H54 (cell line): ENCODE data around the gene CDH15.
"Not testable (repeated sequence)": the region's sequence is repeated elsewhere in the genome, so short reads cannot be mapped to it uniquely, and the experiment has no call there.

ENCODE experiments used
- DNase-seq: peaks from one replicate; pipeline ENCODE4 v3.0.0; 2011; ENCODE audit warnings: low spot score, mixed read lengths; ENCODE audit not compliant: insufficient read length
- FAIRE-seq: peaks from 3 replicates; lab custom pipeline; 2011; peaks lifted over from hg19 to GRCh38; lab: Jason Lieb, UNC
- POLR2A ChIP-seq: IDR thresholded peaks from 2 replicates; pipeline ENCODE4 v1.6.1; 2011; ENCODE audit warnings: low read depth, mild to moderate bottlenecking, low read length

Gene CDH15

DNA sequence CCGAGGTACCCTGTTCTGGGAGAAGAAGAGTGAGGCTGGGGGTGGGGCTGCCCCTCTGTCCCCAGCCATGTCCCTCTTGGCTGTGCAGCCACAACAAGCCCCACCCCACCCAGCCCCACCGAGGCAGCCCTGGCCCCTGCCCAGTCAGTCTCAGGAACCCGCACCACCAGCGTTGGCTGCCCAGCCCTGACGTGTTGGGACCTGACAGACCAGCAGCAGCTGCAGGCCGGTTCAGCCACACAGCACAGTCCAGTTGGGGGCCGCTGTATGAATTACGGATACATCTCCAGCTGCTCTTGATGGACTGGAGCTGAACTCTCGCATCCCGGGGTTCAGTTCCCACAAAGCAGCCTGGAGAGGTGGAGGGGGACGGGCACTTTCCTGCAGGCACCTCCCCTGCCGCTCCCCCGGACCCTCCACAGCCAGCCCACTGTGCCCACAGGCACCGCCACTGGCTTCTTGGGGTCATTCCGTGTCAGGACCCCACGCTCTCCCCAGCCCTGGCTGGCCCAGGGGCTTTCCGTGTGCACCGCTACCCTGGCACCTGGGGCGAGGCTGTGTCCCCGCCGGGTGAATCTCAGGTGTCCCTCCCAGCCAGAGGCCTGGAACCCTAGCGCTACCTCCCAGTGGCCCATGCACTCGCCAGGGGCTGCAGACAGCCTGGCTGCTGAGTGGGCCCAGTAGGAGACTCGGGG lies 7.1 kb downstream of the CDH15 start:
- FAIRE-seq = no peak
- DNase-seq = no peak
- no peak for TF ChIP-seq POLR2A

DNA sequence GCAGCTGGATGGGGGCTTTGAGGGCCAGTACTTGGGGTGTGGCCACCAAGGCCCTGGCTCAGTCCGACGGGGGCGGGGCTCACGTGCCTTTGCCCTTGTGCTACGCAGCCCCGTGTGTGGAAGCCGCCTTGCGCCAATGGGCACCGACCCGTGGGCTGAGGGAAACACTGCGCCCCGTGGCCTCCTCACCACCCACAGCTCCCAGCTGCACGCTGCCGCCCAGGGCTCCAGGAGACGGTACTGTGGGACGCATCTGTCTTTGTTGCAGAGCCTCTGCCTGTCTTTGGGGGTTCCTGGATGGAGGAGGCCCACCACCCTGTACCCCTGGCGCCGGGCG lies 7.6 kb downstream of the CDH15 start:
- FAIRE-seq = no peak
- TF ChIP-seq POLR2A = no peak
- no peak for DNase-seq

DNA sequence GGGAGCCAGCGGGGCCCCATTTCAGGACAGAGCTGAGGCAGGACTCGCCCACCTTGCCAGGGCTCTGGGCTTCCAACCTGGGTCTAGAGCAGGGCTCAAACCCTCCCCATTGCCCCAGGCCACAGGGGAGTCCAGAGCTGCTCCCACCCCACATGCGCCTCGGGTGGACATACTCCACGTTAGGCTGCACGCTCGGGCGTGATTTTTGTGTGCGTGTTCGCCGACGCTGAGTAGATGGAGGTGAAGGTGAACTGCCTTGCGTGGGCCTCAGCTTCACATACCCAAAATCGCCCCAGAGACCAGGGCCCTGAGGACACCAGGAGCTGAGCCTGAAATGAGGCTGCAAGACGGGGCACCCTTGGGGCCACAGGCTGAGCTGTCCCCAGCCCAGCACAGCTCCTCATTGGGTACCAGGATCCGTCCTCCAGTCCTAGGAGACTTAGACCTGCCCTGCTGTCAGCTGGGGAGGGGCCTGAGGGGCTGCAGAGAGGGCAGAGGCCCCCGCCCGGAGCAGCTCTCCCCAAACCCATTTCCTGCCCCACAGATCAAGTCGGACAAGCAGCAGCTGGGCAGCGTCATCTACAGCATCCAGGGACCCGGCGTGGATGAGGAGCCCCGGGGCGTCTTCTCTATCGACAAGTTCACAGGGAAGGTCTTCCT lies 8.2 kb downstream of the CDH15 start:
- FAIRE-seq = no peak
- TF ChIP-seq POLR2A = no peak
- no peak for DNase-seq

DNA sequence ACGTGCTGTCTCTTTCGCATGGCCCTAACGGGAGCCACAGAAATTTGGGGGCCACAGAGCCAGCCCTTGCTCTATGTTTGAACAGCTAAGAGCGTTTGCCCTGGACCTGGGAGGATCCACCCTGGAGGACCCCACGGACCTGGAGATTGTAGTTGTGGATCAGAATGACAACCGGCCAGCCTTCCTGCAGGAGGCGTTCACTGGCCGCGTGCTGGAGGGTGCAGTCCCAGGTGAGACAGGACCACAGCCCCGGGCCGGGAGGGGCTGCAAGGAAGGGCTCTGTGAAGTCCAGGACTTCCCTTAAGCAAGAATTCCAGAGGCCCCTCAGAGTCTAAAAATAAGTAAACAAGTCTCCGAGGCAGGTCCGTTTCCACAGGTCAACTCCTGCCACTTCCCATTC lies 11.9 kb downstream of the CDH15 start:
- FAIRE-seq (no peak), DNase-seq (no peak)
- no peak for TF ChIP-seq POLR2A

DNA sequence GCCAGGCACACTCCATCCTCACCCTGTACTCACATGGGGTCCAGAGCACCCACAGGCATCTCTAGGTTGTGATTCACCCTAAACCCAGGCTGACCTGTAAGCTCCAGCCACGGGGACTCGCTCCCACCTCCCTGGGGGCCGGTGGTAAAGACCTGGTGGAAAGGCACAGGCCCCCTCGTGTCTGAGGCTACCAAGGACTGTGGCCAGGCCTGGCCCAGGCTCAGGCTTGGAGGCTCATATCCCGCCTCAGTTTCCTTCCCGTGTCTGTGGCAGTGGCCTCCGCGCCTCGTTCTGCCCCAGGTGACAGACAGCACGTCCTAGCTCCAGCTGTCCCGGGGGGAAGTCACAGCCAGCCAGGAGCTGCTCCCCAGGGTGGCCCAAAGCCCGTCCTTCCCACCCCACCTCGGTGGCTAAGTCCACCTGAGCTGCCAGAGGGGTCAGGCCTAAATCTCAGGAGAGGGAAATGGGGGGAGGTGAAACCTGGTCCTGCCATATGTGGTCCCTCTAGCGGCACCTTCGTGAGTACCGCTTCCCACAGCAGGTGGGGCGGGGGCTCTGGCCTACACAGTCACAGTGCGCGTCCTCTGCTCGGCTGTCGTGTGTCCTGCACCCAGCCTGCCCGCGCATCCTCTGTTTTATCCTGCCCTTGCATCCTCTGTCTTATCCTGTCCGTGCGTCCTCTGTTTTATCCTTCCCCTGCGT lies 12.6 kb downstream of the CDH15 start:
- no peak for TF ChIP-seq POLR2A
- DNase-seq = no peak
- FAIRE-seq = no peak

DNA sequence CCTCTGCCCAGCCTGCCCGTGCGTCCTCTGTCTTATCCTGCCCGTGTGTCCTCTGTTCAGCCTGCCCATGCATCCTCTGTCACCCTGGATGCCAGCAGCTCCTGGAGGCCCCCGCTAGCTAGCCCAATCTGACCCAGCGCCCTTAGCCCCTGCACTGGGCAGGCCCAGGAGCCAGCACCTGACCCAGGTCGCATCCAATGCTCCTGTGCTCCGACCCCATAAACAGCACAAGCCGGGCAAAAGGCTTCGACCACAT lies 13.1 kb downstream of the CDH15 start:
- no peak for TF ChIP-seq POLR2A
- FAIRE-seq = no peak
- no peak for DNase-seq

DNA sequence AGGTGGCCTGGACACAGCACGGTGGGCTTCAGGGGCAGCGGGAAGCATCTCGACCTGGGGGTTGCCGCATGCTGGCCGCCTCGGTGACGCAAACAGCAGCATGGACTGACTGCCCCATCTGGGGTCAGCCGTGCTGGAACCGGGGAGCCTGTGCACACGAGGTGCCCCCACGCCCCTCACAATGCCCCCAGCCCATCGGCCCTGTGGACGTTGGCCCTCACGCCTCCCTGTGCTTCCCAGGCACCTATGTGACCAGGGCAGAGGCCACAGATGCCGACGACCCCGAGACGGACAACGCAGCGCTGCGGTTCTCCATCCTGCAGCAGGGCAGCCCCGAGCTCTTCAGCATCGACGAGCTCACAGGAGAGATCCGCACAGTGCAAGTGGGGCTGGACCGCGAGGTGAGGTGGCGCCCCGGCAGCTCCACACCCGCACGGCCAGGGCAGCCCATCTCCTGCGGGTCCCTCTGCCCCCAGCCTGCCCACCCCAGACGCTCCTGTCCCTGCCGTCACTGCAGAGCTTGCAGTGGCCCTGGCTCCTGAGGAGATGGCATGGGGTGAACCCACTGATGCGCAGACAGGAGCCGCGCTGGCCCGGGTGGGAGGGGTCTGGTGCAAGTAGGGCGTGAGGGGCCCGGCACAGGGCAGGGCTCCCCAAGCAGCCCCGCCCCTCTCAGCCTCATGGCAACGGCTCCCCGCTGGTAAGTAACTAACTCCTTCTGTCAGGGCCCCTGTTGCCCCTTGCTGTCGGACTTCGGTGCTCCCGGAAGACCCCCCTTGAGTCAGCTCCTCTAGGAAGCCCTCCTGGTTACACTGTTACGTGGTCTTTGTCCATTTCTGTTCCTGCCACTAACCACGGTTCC lies 13.6 kb downstream of the CDH15 start:
- no peak for TF ChIP-seq POLR2A
- FAIRE-seq = no peak
- no peak for DNase-seq

DNA sequence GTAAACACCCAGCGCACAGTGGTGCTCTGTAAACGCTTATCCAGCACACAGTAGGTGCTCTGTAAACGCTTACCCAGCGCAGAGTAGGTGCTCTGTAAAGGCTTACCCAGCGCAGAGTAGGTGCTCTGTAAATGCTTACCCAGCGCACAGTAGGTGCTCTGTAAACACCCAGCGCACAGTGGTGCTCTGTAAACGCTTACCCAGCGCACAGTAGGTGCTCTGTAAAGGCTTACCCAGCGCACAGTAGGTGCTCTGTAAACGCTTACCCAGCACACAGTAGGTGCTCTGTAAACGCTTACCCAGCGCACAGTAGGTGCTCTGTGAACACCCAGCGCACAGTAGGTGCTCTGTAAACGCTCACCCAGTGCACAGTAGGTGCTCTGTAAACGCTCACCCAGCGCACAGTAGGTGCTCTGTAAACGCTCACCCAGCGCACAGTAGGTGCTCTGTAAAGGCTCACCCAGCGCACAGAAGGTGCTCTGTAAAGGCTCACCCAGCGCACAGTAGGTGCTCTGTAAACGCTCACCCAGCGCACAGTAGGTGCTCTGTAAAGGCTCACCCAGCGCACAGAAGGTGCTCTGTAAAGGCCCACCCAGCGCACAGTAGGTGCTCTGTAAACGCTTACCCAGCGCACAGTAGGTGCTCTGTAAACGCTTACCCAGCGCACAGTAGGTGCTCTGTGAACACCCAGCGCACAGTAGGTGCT lies 14.5 kb downstream of the CDH15 start:
- FAIRE-seq, DNase-seq: not testable (repeated sequence)

DNA sequence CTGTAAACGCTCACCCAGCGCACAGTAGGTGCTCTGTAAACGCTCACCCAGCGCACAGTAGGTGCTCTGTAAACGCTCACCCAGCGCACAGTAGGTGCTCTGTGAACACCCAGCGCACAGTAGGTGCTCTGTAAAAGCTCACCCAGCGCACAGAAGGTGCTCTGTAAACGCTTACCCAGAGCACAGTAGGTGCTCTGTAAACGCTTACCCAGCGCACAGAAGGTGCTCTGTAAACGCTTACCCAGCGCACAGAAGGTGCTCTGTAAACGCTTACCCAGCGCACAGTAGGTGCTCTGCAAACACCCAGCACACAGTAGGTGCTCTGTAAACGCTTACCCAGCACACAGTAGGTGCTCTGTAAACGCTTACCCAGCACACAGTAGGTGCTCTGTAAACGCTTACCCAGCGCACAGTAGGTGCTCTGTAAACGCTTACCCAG lies 15.1 kb downstream of the CDH15 start:
- not testable (repeated sequence) for DNase-seq, FAIRE-seq

DNA sequence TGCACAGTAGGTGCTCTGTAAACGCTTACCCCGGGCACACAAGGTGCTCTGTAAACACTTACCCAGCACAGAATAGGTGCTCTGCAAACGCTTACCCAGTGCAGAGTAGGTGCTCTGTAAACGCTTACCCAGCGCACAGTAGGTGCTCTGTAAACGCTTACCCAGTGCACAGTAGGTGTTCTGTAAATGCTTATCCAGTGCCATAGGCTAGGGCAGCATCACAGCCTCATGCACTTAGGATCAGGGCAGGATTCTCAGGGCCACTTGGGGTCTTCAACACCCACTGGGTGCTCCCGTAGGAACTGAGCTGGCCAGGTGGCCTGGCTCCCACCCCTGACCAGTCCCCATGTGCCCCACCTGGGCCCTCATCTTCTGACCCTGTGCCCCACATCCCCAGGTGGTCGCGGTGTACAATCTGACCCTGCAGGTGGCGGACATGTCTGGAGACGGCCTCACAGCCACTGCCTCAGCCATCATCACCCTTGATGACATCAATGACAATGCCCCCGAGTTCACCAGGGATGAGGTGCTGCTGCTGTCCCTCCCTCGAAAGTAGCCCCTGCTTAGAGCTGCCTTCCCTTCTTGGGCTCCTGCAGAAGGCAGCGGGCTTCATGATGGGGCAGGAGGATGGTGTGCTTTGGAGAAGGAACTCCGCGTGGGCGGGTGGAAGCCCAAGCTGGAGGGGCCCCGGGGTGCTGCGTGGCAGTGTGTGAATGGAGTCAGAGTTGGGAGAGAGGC lies 15.7 kb downstream of the CDH15 start:
- no peak for FAIRE-seq
- no peak for TF ChIP-seq POLR2A
- DNase-seq = no peak

DNA sequence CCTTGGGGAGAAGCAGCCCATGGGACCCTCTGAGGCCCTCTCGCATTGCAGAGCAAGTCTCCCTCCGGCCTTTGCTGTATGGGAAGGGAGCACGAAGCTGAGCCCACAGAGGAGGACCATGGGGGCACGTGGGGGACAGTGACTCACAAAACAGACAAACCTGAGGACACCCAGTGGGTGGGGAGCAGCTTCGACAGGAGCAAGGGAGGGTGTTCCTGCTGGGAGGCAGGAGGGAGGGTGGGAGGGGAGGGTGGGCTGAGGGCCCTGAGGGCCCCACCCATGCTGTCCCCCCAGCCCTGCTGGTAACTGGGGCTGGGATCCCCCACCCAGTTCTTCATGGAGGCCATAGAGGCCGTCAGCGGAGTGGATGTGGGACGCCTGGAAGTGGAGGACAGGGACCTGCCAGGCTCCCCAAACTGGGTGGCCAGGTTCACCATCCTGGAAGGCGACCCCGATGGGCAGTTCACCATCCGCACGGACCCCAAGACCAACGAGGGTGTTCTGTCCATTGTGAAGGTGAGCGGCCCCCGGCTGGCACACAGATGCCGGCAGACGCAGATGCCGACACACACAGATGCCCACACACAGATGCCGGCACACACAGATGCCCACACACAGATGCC lies 16.3 kb downstream of the CDH15 start:
- FAIRE-seq = no peak

DNA sequence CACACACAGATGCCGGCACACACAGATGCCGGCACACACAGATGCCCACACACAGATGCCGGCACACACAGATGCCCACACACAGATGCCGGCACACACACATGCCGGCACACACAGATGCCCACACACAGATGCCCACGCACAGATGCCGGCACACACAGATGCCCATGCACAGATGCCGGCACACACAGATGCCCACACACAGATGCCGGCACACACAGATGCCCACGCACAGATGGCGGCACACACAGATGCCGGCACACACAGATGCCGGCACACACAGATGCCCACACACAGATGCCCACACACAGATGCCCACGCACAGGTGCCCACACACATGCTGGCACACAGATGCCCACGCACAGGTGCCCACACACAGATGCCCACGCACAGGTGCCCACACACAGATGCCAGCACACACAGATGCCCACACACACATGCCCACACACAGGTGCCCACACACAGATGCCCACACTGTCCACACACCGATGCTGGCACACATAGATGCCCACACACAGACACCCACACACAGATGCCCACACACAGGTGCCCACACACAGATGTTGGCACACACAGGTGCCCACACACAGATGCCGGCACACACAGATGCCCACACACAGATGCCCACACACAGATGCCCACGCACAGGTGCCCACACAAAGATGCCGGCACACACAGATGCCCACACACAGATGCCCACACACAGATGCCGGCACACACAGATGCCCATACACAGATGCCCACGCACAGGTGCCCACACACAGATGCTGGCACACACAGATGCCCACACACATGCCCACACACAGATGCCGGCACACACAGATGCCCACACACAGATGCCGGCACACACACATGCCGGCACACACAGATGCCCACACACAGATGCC lies 17.2 kb downstream of the CDH15 start:
- FAIRE-seq, DNase-seq: not testable (repeated sequence)

More for the DNA sequence above, 16.3 kb downstream of the CDH15 start:
- no peak for TF ChIP-seq POLR2A
- no peak for DNase-seq
